GM19324 (cell line): ENCODE measurements around the gene GRID1.
"Not testable (repeated sequence)": the region's sequence is repeated elsewhere in the genome, so short reads cannot be mapped to it uniquely, and the experiment has no call there.

ENCODE experiments used
- ATAC-seq: cut with Tn5 transposase; IDR thresholded peaks from one replicate; pipeline ENCODE4 v1.9.1; 2021; ENCODE audit warnings: mild to moderate bottlenecking, moderate library complexity; ENCODE audit not compliant: unreplicated experiment, low FRiP score

The GRID1 gene

DNA sequence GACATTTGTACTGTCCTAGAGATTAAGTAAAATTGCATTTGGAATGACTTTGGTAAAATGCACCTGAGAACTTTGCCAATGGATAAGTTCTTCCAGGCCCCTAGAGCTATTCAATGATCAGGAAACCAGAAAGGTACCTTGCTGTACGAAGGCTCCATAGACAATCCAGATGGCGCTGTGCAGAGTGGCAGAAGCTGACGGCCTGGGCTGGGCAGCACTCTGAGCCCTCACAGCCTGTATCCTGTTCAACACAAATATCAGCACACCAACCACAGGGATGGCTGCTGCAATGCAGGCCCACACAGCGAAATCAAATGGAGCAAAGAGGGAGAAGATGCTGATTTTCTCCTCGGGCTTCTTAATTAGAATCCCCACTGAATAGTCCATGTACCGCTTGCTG lies 642.4 kb downstream of the GRID1 start:
- no peak for ATAC-seq

DNA sequence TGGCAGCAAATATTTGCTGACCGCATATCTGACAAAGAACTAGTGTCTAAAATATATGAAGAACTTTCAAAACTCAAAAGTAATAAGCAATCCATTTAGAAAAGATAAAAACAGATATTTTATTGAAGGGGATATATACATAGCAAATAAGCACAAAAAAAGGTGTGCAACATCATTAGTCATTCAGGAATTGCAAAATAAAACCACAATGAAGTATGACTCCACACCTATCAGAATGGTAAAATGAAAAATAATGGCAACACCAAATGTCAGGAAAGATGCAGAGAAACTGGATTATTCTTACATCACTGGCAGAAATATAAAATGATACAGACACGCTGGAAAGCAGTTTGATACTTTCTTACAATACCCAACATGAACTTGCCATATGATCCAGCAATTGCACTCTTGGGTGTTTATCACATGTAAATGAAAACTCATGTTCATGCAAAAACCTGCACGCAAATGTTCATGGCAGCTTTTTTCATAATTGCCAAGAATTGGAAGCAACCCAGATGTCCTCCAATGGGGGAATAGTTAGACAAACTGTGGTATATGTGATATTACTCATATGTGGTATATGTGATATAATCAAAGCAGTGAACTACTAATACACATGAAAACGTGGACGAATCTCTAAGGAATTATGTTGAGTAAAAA lies 645.5 kb downstream of the GRID1 start:
- ATAC-seq = no peak

DNA sequence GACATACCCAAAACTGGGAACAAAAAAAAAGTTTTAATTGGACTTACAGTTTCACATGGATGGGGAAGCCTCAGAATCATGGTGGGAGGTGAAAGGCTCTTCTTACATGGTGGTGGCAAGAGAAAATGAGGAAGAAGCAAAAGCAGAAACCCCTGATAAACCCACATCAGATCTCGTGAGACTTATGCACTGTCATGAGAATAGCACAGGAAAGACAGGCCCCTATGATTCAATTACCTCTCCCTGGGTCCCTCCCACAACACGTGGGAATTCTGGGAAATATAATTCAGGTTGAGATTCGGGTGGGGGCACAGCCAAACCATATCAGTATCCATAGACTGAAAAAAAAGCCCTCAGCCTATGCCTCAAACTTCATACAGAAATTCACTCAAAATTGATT lies 647.2 kb downstream of the GRID1 start:
- ATAC-seq = no peak

DNA sequence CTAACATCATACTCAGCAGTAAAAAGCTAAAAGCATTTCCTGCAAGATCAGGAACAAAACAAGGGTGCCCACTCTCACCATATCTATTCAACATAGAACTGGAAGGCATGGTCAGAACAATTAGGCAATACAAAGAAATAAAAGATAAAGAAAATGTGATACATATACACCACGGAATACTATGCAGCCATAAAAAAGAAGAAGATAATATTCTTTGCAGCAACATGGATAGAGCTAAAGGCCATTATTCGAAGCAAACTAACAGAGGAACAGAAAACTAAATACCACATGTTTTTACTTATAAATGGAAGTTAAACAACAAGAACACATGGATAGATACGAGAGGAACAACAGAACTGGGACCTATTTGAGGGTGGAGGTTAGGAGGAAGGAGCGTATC lies 652.7 kb downstream of the GRID1 start:
- ATAC-seq = no peak

DNA sequence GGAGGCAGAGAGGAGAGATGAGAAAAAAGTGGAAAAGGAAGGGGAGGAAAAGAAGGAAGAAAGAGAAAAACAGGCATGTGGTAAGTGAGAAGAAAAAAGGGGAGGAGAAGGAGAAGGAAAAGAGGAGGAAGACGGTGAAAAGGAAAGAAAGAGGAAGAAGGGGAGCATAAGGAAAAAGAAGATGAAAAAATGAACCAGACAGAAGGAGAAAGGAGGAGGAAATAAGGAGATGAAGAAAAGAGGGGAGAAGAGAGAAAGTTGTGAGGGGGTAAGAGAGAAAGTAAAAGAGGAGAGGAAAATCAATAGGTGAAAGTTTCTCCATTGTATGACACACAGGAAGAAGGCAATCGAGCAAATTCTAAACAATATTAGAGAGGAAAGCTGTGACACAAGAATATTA lies 663.8 kb downstream of the GRID1 start:
- ATAC-seq = no peak

DNA sequence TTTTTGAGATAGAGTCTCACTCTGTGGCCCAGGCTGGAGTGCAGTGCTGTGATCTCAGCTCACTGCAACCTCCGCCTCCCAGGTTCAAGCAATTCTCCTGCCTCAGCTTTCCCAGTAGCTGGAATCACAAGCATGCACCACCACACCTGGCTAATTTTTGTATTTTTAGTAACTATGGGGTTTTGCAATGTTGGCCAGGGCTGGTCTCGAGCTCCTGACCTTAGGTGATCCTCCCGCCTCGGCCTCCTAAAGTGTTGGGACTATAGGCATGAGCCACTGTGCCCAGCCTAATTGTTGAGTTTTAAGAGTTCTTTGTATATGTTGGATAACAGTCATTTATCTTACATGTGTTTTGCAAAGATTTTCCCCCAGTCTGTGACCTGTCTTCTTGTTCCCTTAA lies 667.5 kb downstream of the GRID1 start:
- ATAC-seq = not testable (repeated sequence)

DNA sequence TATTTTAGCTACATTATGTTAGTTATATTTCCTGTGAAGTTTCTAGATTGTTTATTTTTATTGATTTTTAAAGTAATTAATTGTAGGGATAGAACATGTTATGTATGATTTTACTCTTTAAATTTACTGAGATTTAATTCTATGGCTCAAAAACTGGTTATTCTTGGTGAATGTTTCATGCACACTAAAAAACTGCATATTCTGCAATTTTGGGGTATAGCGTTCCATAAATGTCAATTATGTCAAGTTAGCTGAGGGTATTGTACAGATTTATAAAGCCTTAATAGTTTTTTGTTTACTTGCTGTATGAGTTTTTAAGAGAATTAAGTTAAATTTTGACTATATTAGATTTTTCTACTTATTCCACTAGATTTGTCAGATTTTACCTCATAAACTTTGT lies 669.7 kb downstream of the GRID1 start:
- no peak for ATAC-seq

DNA sequence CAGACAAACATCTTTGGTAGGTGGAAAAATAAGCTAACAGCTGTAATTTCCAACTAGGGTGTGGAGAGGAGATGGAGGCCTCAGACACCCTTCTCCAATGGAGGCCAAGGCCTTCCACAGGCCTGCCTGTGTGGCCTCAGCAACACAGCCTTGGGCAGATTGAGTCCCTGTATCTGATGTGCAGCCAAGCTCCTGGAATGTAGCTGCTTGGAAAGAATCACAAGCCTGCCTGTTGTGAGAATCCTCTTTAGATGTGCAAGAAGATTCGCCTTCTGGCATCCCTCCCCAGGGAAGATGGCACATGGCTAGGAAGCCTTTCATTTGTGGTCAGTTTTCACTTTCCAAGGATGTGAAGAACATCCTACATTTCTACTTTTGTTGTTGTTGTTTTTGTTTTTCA lies 684.0 kb downstream of the GRID1 start:
- ATAC-seq = no peak

DNA sequence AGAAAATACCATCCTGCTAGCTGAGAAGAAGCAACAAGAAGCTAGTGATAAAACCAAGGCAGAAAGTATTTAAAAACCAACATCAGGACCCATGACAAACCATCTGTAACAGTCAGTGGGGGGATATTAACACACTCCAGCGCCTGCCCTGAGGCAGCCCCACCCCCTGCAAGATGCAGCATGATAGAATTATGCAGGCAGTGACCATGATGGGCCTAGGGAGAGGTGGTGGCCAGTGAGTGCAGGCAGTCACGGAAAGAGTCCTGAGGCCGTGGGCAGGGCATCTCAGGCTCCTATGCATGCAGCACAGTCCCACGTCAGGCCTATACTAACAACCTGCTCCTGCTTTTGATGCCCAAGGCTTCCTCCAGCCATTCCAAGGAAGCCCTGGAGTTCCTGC lies 686.9 kb downstream of the GRID1 start:
- ATAC-seq = no peak

DNA sequence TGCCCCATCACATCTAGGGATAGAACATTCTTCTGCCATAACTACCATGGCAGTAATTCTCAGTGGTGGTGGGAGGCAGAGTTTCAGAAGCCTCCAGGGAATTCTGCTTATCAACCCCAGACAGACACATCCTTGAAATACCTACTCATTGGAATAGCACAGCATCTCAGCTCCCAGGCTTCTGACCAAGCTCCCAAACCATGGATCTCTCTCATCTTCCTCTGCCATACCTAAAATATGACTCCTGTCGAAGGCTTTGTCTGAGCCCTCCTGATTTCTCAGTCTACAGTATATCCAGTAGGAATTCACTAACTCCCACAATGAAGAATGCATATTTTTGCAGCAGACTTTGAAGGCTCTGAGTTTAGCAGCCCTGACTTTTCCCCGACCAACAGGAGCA lies 687.5 kb downstream of the GRID1 start:
- ATAC-seq = no peak

DNA sequence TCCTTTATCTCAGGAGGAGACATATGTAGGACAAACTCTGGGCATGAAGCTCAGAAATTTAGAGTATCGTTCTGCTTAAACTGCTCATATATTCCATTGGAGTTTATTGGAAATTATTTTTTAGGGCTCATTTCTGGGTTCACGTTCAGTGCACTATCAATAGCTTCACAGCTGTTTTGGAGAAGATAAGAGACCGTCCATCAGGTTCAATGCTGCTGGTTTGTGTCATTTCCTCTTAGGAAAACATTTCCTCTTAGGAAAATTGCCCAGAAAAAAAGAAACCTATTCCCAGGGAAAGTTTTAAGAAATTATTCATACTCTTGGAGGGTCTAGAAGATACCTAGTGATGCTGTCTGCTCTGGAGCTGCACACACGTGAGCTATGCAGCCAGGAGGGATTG lies 691.7 kb downstream of the GRID1 start:
- no peak for ATAC-seq

DNA sequence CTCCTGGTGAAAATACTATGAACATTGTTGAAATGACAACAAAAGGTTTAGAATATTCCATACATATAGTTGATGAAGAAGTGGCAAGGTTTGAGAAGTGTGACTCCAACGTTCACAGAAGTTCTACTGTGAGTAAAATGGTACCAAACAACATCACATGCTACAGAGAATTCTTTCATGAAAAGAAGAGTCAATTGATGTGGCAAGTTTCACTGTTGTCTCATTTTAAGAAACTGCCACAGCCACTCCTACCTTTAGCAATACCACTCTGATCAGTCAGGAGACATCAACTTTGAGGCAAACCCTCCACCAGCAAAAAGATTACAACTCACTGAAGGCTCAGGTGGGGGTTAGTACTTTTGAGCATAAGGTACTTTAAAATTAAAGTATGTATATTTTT lies 693.3 kb downstream of the GRID1 start:
- no peak for ATAC-seq

DNA sequence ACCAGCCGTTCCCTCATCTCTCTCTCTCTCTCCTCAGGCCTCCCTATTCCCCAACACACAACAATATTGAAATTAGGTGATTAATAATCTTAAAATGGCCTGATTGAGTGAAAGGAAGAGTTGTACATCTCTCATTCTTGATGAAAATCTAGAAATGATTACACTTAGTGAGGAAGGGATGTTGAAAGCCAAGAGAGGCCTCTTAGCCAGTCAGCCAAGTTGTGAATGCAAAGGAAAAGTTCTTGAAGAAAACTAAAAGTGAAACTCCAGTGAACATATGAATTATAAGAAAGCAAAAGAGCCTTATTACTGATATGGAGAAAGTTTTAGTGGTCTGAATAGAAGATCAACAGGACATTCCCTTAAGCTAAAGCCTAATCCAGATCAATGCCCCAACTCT lies 695.1 kb downstream of the GRID1 start:
- no peak for ATAC-seq

DNA sequence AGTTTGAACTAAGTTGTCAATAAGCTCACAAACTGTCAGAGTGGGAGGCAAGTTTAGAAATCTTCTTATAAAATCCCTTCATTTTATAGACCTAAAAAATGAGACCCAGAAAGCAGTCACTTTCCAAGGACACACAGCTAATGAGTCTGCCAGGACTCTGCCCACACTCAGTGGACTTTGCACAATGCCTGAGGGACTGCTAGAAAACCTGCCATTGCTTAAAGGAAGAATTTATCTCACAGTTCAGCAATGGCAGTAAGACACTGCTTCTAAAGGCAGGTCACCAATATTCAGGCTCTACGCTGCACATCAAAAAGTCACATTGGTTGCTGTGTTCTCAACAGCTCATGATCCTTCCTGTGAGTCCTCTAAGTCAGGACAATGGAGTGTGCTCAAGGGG lies 698.1 kb downstream of the GRID1 start:
- ATAC-seq = no peak

DNA sequence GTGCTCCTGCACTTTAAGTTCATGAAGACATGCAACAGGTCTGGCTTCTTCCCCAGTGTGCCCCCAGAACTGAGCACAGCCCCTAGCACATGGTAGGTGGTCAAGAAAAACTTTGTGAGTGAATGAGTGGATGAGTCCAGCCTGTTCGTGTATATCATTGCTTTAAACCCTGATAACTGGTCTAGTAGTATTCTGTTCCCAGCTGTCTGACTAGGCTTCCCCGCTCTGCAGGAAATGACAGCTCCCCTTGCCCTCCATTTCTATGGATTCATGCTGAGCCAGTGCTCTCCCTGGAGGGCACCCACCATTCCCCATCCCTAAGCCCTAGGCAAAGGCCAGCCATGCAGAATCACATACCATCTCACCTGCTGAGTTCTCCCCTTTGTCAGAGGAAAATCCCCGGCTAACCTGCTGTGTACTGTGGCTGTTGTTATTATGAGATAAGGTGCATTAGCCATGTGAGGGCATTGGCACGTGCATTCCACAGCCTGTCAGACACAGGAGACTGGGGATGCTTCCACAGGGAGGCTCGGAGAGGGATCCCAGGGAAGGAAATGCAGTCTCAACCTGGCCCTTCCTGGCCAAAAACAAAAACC lies 698.9 kb downstream of the GRID1 start:
- no peak for ATAC-seq

DNA sequence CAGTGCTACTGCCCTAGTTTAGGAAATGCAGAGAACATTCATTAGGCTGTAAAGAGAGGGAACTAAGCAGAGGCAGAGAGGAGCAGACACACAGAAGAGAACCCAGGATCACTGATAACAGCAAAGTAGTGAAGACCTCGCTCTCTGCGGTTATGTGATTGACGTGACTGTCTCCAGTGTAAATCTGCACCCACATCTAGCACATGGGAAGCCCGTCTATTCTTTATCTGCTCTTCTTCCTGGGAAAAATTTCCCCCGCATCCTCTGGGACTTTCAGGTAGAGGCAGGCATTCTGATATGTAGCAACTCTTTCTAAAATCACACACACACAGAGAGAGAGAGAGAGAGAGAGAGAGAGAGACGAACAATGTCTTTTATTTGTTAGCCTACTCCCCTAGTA lies 699.6 kb downstream of the GRID1 start:
- no peak for ATAC-seq

DNA sequence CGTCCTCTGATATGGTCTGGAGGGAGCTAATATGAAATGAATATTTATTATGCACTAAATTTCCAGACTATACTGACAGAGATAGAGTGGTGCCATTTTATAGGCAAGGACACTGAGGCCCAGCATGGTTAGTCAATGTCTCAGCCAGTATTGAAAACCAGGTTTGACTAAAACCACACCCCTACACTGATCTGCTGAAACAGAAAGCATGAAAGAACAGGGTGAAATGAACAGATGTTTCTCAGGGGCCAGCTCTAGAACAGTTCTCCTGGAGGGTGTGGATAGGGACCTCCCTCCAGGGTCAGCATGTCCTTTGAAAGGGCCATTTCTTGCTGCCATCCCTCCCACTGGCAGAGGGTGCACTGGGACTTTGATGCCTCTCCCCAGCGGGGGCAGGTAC lies 700.5 kb downstream of the GRID1 start:
- peak; percentile 81 for ATAC-seq

DNA sequence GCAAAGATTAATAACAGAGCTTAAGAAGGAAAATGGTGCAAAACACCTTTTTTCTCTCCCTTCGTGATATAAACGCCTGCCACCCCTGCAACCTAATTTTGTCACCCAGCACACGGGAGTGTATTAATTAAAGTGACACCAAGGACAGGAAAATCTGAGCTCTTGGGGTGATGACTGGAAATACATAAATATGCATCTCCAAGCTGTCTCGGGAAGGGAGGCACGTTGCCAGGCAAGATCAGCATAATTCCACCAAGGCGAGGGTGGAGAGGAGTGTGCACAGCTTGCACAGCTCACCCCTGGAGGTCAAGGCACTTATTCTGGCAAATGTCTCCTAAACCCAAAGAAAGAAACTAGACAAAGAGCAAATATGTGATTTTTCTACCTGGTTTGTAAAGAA lies 700.9 kb downstream of the GRID1 start:
- ATAC-seq = no peak

DNA sequence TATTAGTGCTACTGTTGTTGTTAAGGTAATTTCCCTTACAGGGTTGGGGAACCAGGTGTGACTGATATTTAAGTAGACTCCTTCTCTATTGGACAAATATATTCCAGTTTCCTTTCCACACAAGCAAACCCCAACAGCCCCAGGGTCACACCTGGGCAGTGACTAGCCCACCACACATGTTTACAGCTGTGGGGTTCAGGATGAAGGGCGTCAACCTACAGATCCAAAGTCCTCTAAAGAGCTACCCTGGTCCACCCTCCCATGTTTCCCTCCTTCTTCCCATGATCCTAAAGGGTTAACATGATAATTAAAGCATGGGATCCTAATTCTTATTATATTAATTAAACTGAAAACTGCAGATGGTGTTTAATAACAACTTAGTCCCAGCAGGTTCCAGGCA lies 701.5 kb downstream of the GRID1 start:
- no peak for ATAC-seq

DNA sequence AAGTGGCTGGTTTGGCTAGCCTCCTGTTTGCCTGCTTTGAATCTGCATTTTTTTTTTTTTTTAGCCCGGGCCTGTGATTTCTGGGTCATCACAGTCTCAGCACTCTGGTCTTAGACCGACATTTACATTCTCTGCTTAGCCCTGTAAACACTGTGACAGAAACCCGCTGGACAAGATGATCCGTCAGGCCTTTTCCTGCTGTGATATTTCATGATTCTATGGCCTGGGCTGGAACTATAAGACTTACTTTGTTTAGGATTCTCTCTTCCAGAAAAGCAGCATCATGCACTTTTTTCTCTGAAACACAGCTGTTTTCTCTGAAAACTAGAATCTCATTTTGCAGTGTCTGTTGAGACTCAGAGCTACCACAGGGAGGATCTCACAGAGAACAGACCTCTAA lies 705.5 kb downstream of the GRID1 start:
- no peak for ATAC-seq

DNA sequence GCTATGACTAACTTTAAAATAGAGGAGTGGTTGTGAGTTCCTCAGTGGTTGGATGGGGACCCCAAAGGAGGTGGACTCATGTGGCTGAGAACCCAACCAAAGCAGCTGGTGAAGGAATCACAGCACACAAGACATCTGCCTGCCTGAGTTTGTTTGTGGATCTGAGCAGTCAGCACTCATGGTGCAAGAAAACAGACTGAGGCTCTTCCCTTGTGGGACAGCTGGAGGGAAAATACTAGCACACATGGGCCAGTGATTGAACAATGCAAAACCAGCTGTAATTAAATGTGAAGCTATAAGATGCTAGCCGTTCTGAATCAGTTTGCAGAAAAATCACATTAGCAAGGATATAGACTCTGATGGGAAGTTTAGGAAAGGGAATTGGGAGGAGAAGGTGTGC lies 707.3 kb downstream of the GRID1 start:
- no peak for ATAC-seq

DNA sequence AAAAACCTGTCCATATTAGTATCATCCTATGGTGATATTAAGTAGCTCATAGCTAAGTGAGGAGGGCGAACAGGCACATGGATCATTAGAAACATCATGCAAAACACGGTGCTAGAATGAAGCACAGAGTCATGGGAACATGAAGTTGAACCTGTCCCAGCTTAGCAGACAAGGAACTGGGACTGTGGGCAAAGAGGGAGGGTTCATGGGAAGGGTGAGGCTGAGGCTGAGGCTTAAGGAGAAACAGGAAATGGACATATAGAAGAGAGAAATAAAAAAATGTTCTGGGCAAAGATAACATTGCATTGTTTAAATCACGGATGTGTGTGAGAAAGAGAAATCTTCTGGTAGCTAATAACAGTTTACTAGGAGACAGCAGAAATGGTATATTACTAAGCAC lies 708.1 kb downstream of the GRID1 start:
- no peak for ATAC-seq
